Common myeloid progenitor, CD34-positive (primary cell): ENCODE data around the gene NELFA.
"Not testable (repeated sequence)": the region's sequence is repeated elsewhere in the genome, so short reads cannot be mapped to it uniquely, and the experiment has no call there.

Source experiments
- CTCF ChIA-PET: fragments of 350-600 bp; sonication (Branson Sonifier 250); formaldehyde crosslinking; loops from one replicate; lab custom pipeline; 2021; ENCODE audit warnings: antibody characterized with exemption; lab: Charles Lee
- POLR2A ChIA-PET: fragments of 350-600 bp; sonication (Branson Sonifier 250); formaldehyde crosslinking; loops from one replicate; lab custom pipeline; 2021; ENCODE audit warnings: antibody characterized with exemption; lab: Charles Lee
- DNase-seq, 3 donors: peaks; one replicate each; pipeline versions ENCODE4 v3.0.0 to v3.0.0-alpha.2; 2013
- H3K27ac ChIP-seq, 2 experiments: 1 replicate in 1 of 2; 2 replicates in 1 of 2; pipeline ENCODE4 v1.7.0; 2013; ENCODE audit warnings: inconsistent platforms in 2 of 2, low read length in 2 of 2, mild to moderate bottlenecking in 2 of 2, low read depth in 1 of 2, moderate library complexity in 1 of 2; ENCODE audit not compliant: severe bottlenecking in 2 of 2, insufficient read depth in 1 of 2, poor library complexity in 1 of 2
- H3K27me3 ChIP-seq, 5 experiments: replicated peaks in 2 of 5; 1 replicate in 3 of 5; 2 replicates in 2 of 5; pipeline versions ENCODE4 v1.6.1 to v1.7.0; 2013; ENCODE audit warnings: low read length in 4 of 5, mild to moderate bottlenecking in 2 of 5, moderate library complexity in 2 of 5, inconsistent platforms in 1 of 5; ENCODE audit not compliant: insufficient read depth in 5 of 5, control insufficient read depth in 4 of 5
- H3K36me3 ChIP-seq, 4 experiments: 1 replicate in 2 of 4; 2 replicates in 2 of 4; pipeline versions ENCODE4 v1.6.1 to v1.7.0; 2013; ENCODE audit warnings: low read length in 3 of 4, control low read depth in 1 of 4, mild to moderate bottlenecking in 1 of 4; ENCODE audit not compliant: control insufficient read depth in 4 of 4, insufficient read depth in 4 of 4
- H3K4me1 ChIP-seq, 4 experiments: 1 replicate in 3 of 4; 2 replicates in 1 of 4; pipeline versions ENCODE4 v1.6.1 to v1.7.1; 2013; ENCODE audit warnings: low read length in 3 of 4, mild to moderate bottlenecking in 3 of 4, control low read depth in 1 of 4, inconsistent platforms in 1 of 4, moderate library complexity in 1 of 4; ENCODE audit not compliant: control insufficient read depth in 4 of 4, insufficient read depth in 4 of 4; ENCODE audit errors: control extremely low read depth in 1 of 4
- H3K4me3 ChIP-seq, 7 experiments: 1 replicate in 4 of 7; 2 replicates in 3 of 7; pipeline versions ENCODE4 v1.5.1 to v1.7.0; 2013; ENCODE audit warnings: mild to moderate bottlenecking in 7 of 7, low read length in 6 of 7, moderate library complexity in 6 of 7, inconsistent platforms in 2 of 7, low read depth in 2 of 7, control low read depth in 1 of 7; ENCODE audit not compliant: insufficient read depth in 4 of 7, control insufficient read depth in 1 of 7; ENCODE audit errors: extremely low read depth in 1 of 7
- H3K9me3 ChIP-seq, 5 experiments: 1 replicate in 4 of 5; 2 replicates in 1 of 5; pipeline versions ENCODE4 v1.6.1 to v1.7.1; 2013; ENCODE audit warnings: low read length in 4 of 5, mild to moderate bottlenecking in 2 of 5, inconsistent platforms in 1 of 5, low read depth in 1 of 5, moderate library complexity in 1 of 5; ENCODE audit not compliant: control insufficient read depth in 4 of 5, insufficient read depth in 2 of 5; ENCODE audit errors: control extremely low read depth in 1 of 5
- WGBS: methylation state at CpG from one replicate; pipeline ENCODE4 v1.1.5; 2013; ENCODE audit not compliant: insufficient coverage; 5-methylcytosine and 5-hydroxymethylcytosine counted together

The NELFA gene

DNA sequence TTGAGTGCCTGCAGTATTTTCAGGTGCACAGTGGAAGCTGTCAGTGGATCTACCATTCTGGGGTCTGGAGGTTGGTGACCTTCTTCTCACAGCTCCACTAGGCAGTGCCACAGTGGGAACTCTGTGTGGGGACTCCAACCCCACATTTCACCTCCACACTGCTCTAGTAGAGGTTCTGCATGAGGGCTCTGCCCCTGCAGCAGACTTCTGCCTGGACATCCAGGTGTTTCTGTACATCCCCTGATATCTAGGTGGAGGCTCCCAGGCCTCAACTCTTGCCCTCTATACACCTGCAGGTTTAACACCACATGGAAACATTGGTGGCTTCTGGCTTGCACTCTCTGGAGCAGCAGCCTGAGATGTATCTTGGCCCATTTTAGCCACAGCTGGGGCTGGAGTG, 17.0 kb upstream of the NELFA start:
- H3K9me3 ChIP-seq, result peaks cover 1 to 11% (median 7%) of the 10 kb centered on the region in 5 experiments
- ChIA-PET CTCF (no interaction called here), POLR2A (no interaction called here)
- peaks cover 2 to 38% (median 7%) of the 10 kb centered on the region in 5 experiments for H3K27me3 ChIP-seq
- H3K4me3 ChIP-seq, result no peak overlapping the region
- no peaks in the 10 kb centered on the region for H3K36me3 ChIP-seq
- no peak for DNase-seq
- H3K4me1 ChIP-seq, result no peaks in the 10 kb centered on the region
- H3K27ac ChIP-seq, result no peak overlapping the region

DNA sequence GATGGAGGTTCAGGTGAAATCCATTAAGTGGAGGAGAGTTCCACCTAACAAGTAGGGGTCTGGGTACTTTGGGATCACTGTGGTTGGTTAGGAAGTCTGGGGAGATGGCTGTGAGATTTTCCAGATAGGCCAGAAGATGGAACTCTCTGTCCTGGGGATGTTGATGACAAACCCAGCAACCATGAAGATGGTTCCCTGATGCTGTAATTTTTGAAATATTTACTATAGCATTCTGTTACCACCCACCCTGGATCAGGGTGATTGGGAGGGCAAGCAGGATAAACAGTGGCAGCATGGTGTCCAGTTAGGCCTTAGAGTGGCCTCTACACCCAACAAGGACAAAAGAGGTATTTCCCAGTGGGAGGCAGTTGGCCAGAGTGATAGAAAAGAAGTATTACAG, 15.9 kb upstream of the NELFA start:
- H3K27ac ChIP-seq, result no peak overlapping the region
- no peak for DNase-seq
- H3K27me3 ChIP-seq, result peaks cover 2 to 44% (median 7%) of the 10 kb centered on the region in 5 experiments
- peaks cover 1 to 11% (median 7%) of the 10 kb centered on the region in 5 experiments for H3K9me3 ChIP-seq
- ChIA-PET CTCF (no interaction called here), POLR2A (no interaction called here)
- no peaks in the 10 kb centered on the region for H3K4me1 ChIP-seq
- no peaks in the 10 kb centered on the region for H3K36me3 ChIP-seq
- no peak overlapping the region for H3K4me3 ChIP-seq

DNA sequence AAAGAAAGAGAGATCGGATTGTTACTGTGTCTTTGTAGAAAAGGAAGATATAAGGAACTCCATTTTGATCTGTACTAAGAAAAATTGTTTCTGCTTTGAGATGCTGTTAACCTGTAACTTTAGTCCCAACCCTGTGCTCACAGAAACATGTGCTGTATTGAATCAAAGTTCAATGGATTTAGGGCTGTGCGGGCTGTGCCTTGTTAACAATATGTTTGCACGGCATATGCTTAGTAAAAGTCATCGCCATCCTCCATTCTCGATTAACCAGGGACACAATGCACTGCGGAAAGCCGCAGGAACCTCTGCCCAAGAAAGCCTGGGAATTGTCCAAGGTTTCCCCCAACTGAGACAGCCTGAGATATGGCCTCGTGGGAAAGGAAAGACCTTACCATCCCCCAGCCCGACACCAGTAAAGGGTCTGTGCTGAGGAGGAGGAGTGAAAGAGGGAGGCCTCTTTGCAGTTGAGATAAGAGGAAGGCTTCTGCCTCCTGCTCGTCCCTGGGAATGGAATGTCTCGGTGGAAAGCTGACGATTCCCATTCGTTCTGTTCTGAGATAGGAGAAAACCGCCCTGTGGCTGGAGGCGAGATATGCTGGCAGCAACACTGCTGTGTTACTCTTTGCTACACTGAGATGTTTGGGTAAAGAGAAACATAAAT, 12.7 kb upstream of the NELFA start:
- DNase-seq, H3K4me3 ChIP-seq, H3K36me3 ChIP-seq, H3K4me1 ChIP-seq, H3K27ac ChIP-seq, CTCF ChIA-PET, POLR2A ChIA-PET: not testable (repeated sequence)
- peaks cover 2 to 53% (median 11%) of the 10 kb centered on the region in 5 experiments for H3K27me3 ChIP-seq
- 47% methylated on average over 8 of the region's 15 CpGs for WGBS
- H3K9me3 ChIP-seq, result peaks cover 0 to 13% (median 7%) of the 10 kb centered on the region in 5 experiments

DNA sequence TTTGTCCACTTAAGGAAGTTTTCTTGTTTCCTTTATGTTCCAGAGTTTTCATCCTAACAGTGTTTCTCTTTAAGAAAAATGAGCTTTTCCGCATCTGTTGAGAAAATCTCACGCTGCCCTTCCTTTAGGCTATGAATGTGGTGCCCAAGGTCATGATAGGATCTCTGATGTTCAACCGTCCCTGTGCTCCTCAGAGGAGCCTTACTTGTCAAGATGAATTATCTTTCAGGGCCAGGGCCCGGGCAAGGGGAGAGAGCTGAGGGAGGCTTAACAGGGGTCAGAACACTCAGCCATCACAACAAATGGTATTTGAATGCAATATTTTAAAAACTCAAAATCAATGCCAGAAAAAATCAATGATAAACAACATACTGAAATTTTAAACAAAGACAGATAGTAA, 6.2 kb upstream of the NELFA start:
- 83% methylated on average over 1 of the region's 4 CpGs for WGBS
- POLR2A ChIA-PET, result no interaction called here
- no peak overlapping the region for H3K4me3 ChIP-seq
- CTCF ChIA-PET, result no interaction called here
- H3K36me3 ChIP-seq, result no peaks in the 10 kb centered on the region
- peaks cover 0 to 18% (median 9%) of the 10 kb centered on the region in 5 experiments for H3K27me3 ChIP-seq
- peaks cover 0 to 5% (median 4%) of the 10 kb centered on the region in 4 experiments for H3K4me1 ChIP-seq
- no peak overlapping the region for H3K27ac ChIP-seq
- H3K9me3 ChIP-seq, result peaks cover 0 to 2% (median 0%) of the 10 kb centered on the region in 5 experiments
- DNase-seq, result no peak

DNA sequence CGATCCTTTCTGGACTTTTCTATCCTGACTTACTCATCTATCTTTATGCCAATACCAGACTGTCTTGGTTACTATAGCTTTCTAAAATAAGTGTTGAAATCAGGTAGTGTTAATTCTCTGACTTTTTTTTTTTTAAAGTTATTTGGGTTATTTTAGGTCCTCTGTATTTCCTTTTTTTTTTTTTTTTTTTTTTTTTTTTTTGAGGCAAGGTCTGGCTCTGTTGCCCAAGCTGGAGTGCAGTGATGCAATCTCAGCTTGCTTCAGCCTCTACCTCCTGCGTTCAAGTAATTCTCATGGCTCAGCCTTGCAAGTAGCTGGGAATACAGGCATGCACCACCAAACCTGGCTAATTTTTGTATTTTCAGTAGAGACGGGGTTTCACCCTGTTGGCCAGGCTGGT, 2.8 kb upstream of the NELFA start:
- POLR2A ChIA-PET, result no interaction called here
- H3K27ac ChIP-seq, result no peak overlapping the region
- H3K9me3 ChIP-seq, result no peaks in the 10 kb centered on the region
- peaks cover 5 to 27% (median 19%) of the 10 kb centered on the region in 4 experiments for H3K4me1 ChIP-seq
- CTCF ChIA-PET, result no interaction called here
- H3K27me3 ChIP-seq, result peaks cover 0 to 4% (median 0%) of the 10 kb centered on the region in 5 experiments
- no peaks in the 10 kb centered on the region for H3K36me3 ChIP-seq
- 100% methylated on average over 1 of the region's 3 CpGs for WGBS
- no peak overlapping the region for H3K4me3 ChIP-seq
- peak in 1 of 3 donors; percentile 8 for DNase-seq

DNA sequence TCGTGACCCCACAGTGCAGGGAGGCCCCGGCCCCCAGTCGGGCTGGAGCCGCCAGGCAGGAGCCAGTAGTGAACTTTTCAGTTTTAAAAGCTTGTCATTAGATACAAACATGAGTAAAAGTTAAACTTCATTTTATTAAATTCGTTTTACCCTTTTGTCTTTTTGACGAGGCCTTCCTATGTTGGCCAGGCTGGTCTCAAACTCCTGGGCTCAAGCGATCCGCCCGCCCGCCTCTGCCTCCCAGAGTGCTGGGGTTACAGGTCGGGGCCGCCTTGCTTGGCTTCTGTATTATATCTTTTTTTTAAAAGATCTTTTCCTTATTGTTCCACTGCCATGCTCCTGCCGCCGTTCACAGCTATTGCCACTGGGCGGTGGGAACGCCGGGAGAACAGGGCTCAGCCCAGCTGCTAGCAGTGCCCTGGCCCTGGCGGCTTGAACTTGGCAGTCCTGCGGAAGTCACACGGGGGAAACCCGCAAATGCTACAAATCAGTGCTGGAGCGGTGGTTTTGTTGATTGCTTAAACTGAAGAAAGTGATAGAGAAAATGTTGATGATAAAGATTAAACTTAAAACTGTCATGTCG, 968 bp upstream of the NELFA start:
- WGBS, result 0% methylated on average over 8 of the region's 23 CpGs
- Histone ChIP-seq H3K36me3 (peaks cover 0 to 9% (median 6%) of the 10 kb centered on the region in 4 experiments), H3K27ac (peak overlapping the region; percentile 95 to 98), H3K4me3 (peak overlapping the region; percentile 66 to 100 (median 94)), H3K4me1 (peaks cover 5 to 27% (median 20%) of the 10 kb centered on the region in 4 experiments), H3K27me3 (peaks cover 0 to 4% (median 0%) of the 10 kb centered on the region in 5 experiments), H3K9me3 (no peaks in the 10 kb centered on the region)
- DNase-seq, result peak; percentile 78 to 83 (median 79)
- ChIA-PET POLR2A (no interaction called here), CTCF (no interaction called here)

DNA sequence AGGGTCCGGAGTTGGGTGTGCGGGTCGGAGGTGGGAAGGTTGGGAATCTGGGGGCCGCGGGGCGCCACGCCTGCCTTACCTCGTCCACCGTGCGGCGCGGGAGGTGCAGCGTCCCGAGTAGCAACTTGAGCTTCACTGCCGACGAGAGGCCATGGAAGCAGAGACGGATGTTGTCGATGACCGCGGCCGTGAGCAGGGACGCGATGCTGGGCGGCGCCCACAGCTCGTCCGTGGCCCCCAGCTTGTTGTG, 178 bp downstream of the NELFA start:
- H3K4me3 ChIP-seq, result peak overlapping the region; percentile 66 to 100 (median 94)
- CTCF ChIA-PET, result no interaction called here
- POLR2A ChIA-PET, result no interaction called here
- H3K27me3 ChIP-seq, result peaks cover 0 to 4% (median 0%) of the 10 kb centered on the region in 5 experiments
- peaks cover 5 to 27% (median 20%) of the 10 kb centered on the region in 4 experiments for H3K4me1 ChIP-seq
- no peak for DNase-seq
- H3K36me3 ChIP-seq, result peaks cover under 1 to 9% (median 6%) of the 10 kb centered on the region in 4 experiments
- WGBS, result 1% methylated on average over 26 of the region's 27 CpGs
- H3K27ac ChIP-seq, result peak overlapping the region; percentile 95 to 98
- H3K9me3 ChIP-seq, result no peaks in the 10 kb centered on the region
